ENCODE data around the gene LTC4S. TPM values are rescaled to one million over a fixed set of nuclear protein-coding genes. Genes with fewer than 3 reads are reported as not detected.
A peak's percentile ranks its signal among the peaks of the same experiment; 100 is the strongest.

LTC4S gene
- total RNA-seq, 4 donors from 2014 or later, result 1.7 to 12.6 (median 5.6) TPM

- H3K9me3 ChIP-seq, result no peaks in the 10 kb centered on the region
- H3K36me3 ChIP-seq, result peaks cover 19 to 100% of the 10 kb centered on the region in 2 donors
- in situ Hi-C loops (cut with MboI; ENCODE audit: low sequenced_read_pairs in 4 of 4) (no loop called here), intact Hi-C loops (cut with DNase I; ENCODE audit: low total_unique reads) (no loop called here)
- no peak overlapping the region for H3K4me3 ChIP-seq
- peaks cover 39 to 67% of the 10 kb centered on the region in 2 donors for H3K4me1 ChIP-seq
- H3K27ac ChIP-seq, result peak overlapping the region; percentile 61 to 100 (median 71)
- TF ChIP-seq POLR2A (IDR thresholded peaks at IDR 0.05), result no peak
- TF ChIP-seq CTCF (IDR thresholded peaks at IDR 0.05 in 4 of 5, conservative IDR thresholded peaks at IDR 0.05 in 1 of 5), result no peak
- DNase-seq, result no peak
- ATAC-seq, result no peak
- no peaks in the 10 kb centered on the region for H3K27me3 ChIP-seq
These were observed 35.1 kb downstream of the LTC4S start for GRCh38 chr5:179828756-179829421.

DNA sequence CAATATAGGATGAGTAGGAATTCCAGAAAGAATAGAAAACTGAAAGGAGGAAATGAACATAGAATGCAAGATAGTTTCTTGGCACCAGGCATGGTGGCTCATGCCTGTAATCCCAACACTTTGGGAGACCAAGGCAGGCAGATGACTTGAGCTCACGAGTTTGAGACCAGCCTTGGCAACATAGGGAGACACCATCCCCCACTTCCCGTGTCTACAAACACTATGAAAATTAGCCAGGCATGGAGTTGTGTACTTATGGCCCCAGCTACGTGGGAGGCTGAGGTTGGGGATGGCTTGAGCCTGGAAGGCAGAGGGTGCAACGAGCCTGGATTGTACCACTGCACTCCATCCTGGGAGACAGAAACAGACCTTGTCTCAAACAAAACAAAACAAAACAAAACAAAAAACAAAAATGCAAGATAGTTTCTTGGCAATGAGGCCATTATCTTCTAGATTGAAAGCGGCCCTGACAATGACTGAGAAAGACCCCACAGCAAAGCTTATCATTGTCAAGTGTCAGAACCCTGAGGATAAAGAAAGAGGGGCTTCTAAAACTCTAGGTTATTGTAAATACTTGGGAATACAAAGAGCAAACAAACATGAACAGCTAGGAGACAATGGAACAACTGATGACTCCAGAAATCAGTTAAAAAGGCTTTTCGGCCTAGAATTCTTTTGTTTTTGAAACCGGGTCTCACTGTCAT, 36.1 kb downstream of the LTC4S start:
- in situ Hi-C loops (cut with MboI; ENCODE audit: low sequenced_read_pairs in 4 of 4), result no loop called here
- Histone ChIP-seq H3K36me3 (peaks cover 19 to 93% of the 10 kb centered on the region in 2 donors), H3K27me3 (no peaks in the 10 kb centered on the region), H3K9me3 (no peaks in the 10 kb centered on the region), H3K27ac (peak overlapping the region; percentile 61 to 100 (median 71)), H3K4me3 (no peak overlapping the region), H3K4me1 (peaks cover 29 to 57% of the 10 kb centered on the region in 2 donors)
- peak in 1 of 2 donors; percentile 24 for ATAC-seq
- no peak for DNase-seq
- TF ChIP-seq CTCF (IDR thresholded peaks at IDR 0.05 in 4 of 5, conservative IDR thresholded peaks at IDR 0.05 in 1 of 5) (no peak), POLR2A (IDR thresholded peaks at IDR 0.05) (no peak)
- intact Hi-C loops (cut with DNase I; ENCODE audit: low total_unique reads), result loop anchor here (5.0 kb wide), 1 partner anchor 1362 kb away; no protein-coding TSS in a partner anchor

GRCh38 chr5:179830818-179831468, 37.2 kb downstream of the LTC4S start:
- peak overlapping the region; percentile 61 to 100 (median 71) for H3K27ac ChIP-seq
- in situ Hi-C loops (cut with MboI; ENCODE audit: low sequenced_read_pairs in 4 of 4) (no loop called here), intact Hi-C loops (cut with DNase I; ENCODE audit: low total_unique reads) (loop anchor here (5.0 kb wide), 1 partner anchor 1361 kb away; no protein-coding TSS in a partner anchor)
- TF ChIP-seq POLR2A (IDR thresholded peaks at IDR 0.05) (no peak), CTCF (IDR thresholded peaks at IDR 0.05 in 4 of 5, conservative IDR thresholded peaks at IDR 0.05 in 1 of 5) (no peak)
- no peak for ATAC-seq
- H3K9me3 ChIP-seq, result no peaks in the 10 kb centered on the region
- peaks cover 19 to 91% of the 10 kb centered on the region in 2 donors for H3K36me3 ChIP-seq
- peaks cover 26 to 53% of the 10 kb centered on the region in 2 donors for H3K4me1 ChIP-seq
- H3K27me3 ChIP-seq, result no peaks in the 10 kb centered on the region
- DNase-seq, result no peak
- no peak overlapping the region for H3K4me3 ChIP-seq

DNA sequence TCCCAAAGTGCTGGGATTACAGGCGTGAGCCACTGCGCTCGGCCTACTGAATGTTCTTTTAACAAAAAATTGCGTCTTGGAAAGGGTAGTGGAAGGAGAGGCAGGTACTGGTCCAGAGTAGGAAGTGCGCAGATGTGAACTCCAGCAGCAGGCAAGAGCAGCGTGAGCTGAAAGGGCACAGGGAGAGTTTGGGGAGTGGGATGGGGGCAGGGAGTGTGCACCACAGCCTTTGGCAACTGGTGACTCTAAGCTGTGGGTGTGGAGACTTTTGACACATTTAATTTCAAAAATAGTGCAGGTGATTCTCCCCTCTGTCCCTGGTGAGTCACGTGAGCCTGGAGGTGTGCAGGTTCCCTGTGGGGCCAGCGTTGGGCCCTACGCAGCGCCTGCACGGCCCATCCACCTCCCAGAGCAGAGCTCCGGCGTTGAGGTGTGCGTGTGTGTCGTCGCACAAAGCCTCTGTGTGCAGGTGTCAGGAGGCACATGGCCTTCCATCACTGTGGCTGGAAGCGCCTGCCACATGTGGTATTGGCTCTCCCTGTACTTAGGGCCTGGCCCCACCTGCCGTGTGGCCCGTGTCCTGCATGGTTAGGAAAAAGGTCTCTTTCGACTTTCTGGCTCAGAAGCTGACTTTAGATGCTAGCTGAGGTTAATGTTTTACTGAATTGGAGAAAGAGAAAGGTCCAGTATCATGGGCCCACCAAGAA, 38.4 kb downstream of the LTC4S start:
- in situ Hi-C loops (cut with MboI; ENCODE audit: low sequenced_read_pairs in 4 of 4) (no loop called here), intact Hi-C loops (cut with DNase I; ENCODE audit: low total_unique reads) (loop anchor here (5.0 kb wide), 1 partner anchor 1360 kb away; no protein-coding TSS in a partner anchor)
- H3K4me3 ChIP-seq, result no peak overlapping the region
- ATAC-seq, result peak in 1 of 2 donors; percentile 1
- H3K4me1 ChIP-seq, result peaks cover 37 to 53% of the 10 kb centered on the region in 2 donors
- H3K27ac ChIP-seq, result peak overlapping the region; percentile 61 to 100 (median 71)
- no peaks in the 10 kb centered on the region for H3K27me3 ChIP-seq
- H3K36me3 ChIP-seq, result peaks cover 19 to 90% of the 10 kb centered on the region in 2 donors
- TF ChIP-seq POLR2A (IDR thresholded peaks at IDR 0.05) (no peak), CTCF (IDR thresholded peaks at IDR 0.05 in 4 of 5, conservative IDR thresholded peaks at IDR 0.05 in 1 of 5) (no peak)
- no peaks in the 10 kb centered on the region for H3K9me3 ChIP-seq
- no peak for DNase-seq
